ENCODE measurements around the gene ZNF598.

GRCh38 chr16:1979271-1980029 lies 30.2 kb downstream of the ZNF598 start:
- TF ChIP-seq ESRRG (CRISPR knock-in tag; IDR thresholded peaks at IDR 0.05) = no peak
- TF ChIP-seq, protein P1, sequence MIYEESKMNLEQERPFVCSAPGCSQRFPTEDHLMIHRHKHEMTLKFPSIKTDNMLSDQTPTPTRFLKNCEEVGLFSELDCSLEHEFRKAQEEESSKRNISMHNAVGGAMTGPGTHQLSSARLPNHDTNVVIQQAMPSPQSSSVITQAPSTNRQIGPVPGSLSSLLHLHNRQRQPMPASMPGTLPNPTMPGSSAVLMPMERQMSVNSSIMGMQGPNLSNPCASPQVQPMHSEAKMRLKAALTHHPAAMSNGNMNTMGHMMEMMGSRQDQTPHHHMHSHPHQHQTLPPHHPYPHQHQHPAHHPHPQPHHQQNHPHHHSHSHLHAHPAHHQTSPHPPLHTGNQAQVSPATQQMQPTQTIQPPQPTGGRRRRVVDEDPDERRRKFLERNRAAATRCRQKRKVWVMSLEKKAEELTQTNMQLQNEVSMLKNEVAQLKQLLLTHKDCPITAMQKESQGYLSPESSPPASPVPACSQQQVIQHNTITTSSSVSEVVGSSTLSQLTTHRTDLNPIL (CRISPR knock-in tag; IDR thresholded peaks at IDR 0.05; ENCODE audit: low read depth) = no peak
- no peak for TF ChIP-seq ZFP30 (CRISPR knock-in tag; IDR thresholded peaks at IDR 0.05)
- no peak for TF ChIP-seq ISL1 (CRISPR knock-in tag; IDR thresholded peaks at IDR 0.05)
- TF ChIP-seq ARNTL (CRISPR knock-in tag; IDR thresholded peaks at IDR 0.05; ENCODE audit: borderline replicate concordance, low read depth) = no peak
- TF ChIP-seq, protein P2, sequence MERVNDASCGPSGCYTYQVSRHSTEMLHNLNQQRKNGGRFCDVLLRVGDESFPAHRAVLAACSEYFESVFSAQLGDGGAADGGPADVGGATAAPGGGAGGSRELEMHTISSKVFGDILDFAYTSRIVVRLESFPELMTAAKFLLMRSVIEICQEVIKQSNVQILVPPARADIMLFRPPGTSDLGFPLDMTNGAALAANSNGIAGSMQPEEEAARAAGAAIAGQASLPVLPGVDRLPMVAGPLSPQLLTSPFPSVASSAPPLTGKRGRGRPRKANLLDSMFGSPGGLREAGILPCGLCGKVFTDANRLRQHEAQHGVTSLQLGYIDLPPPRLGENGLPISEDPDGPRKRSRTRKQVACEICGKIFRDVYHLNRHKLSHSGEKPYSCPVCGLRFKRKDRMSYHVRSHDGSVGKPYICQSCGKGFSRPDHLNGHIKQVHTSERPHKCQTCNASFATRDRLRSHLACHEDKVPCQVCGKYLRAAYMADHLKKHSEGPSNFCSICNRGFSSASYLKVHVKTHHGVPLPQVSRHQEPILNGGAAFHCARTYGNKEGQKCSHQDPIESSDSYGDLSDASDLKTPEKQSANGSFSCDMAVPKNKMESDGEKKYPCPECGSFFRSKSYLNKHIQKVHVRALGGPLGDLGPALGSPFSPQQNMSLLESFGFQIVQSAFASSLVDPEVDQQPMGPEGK (CRISPR knock-in tag; IDR thresholded peaks at IDR 0.05; ENCODE audit: borderline replicate concordance) = no peak
- TF ChIP-seq BACH2 (CRISPR knock-in tag; IDR thresholded peaks at IDR 0.05; ENCODE audit: borderline replicate concordance) = no peak
- no peak for TF ChIP-seq ZC3H10 (CRISPR knock-in tag; IDR thresholded peaks at IDR 0.05)
- no peak for TF ChIP-seq GLIS3 (CRISPR knock-in tag; IDR thresholded peaks at IDR 0.05)
- TF ChIP-seq ZFP3 (CRISPR knock-in tag; IDR thresholded peaks at IDR 0.05) = no peak
- no peak for TF ChIP-seq RARB (CRISPR knock-in tag; IDR thresholded peaks at IDR 0.05)
